ENCODE results near the gene FADS6.
A peak's percentile ranks its signal among the peaks of the same experiment; 100 is the strongest.

FADS6 gene

GRCh38 chr17:74925242-74925641 lies 31.8 kb upstream of the FADS6 start:
- H3K4me1 ChIP-seq (ENCODE audit: control insufficient read depth, low read depth, low read length): no peaks in the 10 kb centered on the region
- H2BK15ac ChIP-seq (replicated peaks; ENCODE audit: low read depth): no peak overlapping the region
- no peak overlapping the region for H2BK120ac ChIP-seq (ENCODE audit: low read depth, low read length)
- no CpG with 5 or more reads among the region's 3 CpGs for WGBS (ENCODE audit: extremely low coverage, insufficient coverage, low lambda C conversion rate)
- no peak overlapping the region for H2BK5ac ChIP-seq (ENCODE audit: low read length)
- no peak overlapping the region for H3K56ac ChIP-seq (ENCODE audit: low read length)
- H3K27me3 ChIP-seq (ENCODE audit: insufficient read depth, low read length, poor library complexity): peaks cover 32% of the 10 kb centered on the region
- no peak overlapping the region for H3K27ac ChIP-seq (ENCODE audit: low read depth, low read length)
- H2AK5ac ChIP-seq (ENCODE audit: low read length): no peak overlapping the region
- no peaks in the 10 kb centered on the region for H3K36me3 ChIP-seq (ENCODE audit: control insufficient read depth, insufficient read depth, low read length)
- no peaks in the 10 kb centered on the region for H3K79me1 ChIP-seq (ENCODE audit: low read length)
- H3K4me3 ChIP-seq (ENCODE audit: low read length): no peak overlapping the region
- no peak overlapping the region for H3K23ac ChIP-seq (ENCODE audit: low read length)
- H4K8ac ChIP-seq (ENCODE audit: low read depth, low read length): no peak overlapping the region
- H3K4ac ChIP-seq (ENCODE audit: low read depth, low read length): no peak overlapping the region
- no peak overlapping the region for H3K4me2 ChIP-seq (ENCODE audit: low read length)
- no peak overlapping the region for H3K18ac ChIP-seq (ENCODE audit: low read length)
- no peak overlapping the region for H3K9ac ChIP-seq (ENCODE audit: low read length)
- no peaks in the 10 kb centered on the region for H3K79me2 ChIP-seq (ENCODE audit: control insufficient read depth, insufficient read depth, low read length)
- H4K5ac ChIP-seq (ENCODE audit: low read length): no peak overlapping the region
- no peak for DNase-seq

GRCh38 chr17:74924250-74924948 lies 31.0 kb upstream of the FADS6 start, which contains the start of gene OTOP2:
TSS of gene OTOP2 (plus strand) at chr17:74924273. CDS start at chr17:74924633, 360 bp downstream.
- Histone ChIP-seq H3K79me2 (ENCODE audit: control insufficient read depth, insufficient read depth, low read length) (no peaks in the 10 kb centered on the region), H3K79me1 (ENCODE audit: low read length) (no peaks in the 10 kb centered on the region), H2BK5ac (ENCODE audit: low read length) (no peak within 1 kb of the TSS), H3K4ac (ENCODE audit: low read depth, low read length) (no peak within 1 kb of the TSS), H3K23ac (ENCODE audit: low read length) (peak within 1 kb of the TSS; percentile 89), H3K27ac (ENCODE audit: low read depth, low read length) (no peak within 1 kb of the TSS), H2BK120ac (ENCODE audit: low read depth, low read length) (no peak within 1 kb of the TSS), H4K5ac (ENCODE audit: low read length) (no peak within 1 kb of the TSS), H3K27me3 (ENCODE audit: insufficient read depth, low read length, poor library complexity) (peaks cover 32% of the 10 kb centered on the region), H2BK15ac (replicated peaks; ENCODE audit: low read depth) (no peak within 1 kb of the TSS), H3K18ac (ENCODE audit: low read length) (no peak within 1 kb of the TSS), H3K4me2 (ENCODE audit: low read length) (peak within 1 kb of the TSS; percentile 61), H3K4me3 (ENCODE audit: low read length) (no peak within 1 kb of the TSS), H3K9ac (ENCODE audit: low read length) (no peak within 1 kb of the TSS), H3K36me3 (ENCODE audit: control insufficient read depth, insufficient read depth, low read length) (no peaks in the 10 kb centered on the region), H3K4me1 (ENCODE audit: control insufficient read depth, low read depth, low read length) (no peaks in the 10 kb centered on the region), H4K8ac (ENCODE audit: low read depth, low read length) (no peak within 1 kb of the TSS), H3K56ac (ENCODE audit: low read length) (peak within 1 kb of the TSS; percentile 49), H2AK5ac (ENCODE audit: low read length) (no peak within 1 kb of the TSS)
- no CpG with 5 or more reads among the region's 54 CpGs for WGBS (ENCODE audit: extremely low coverage, insufficient coverage, low lambda C conversion rate)
- no peak for DNase-seq

- H3K4me1 ChIP-seq (ENCODE audit: control insufficient read depth, low read depth, low read length): no peaks in the 10 kb centered on the region
- H3K23ac ChIP-seq (ENCODE audit: low read length): no peak overlapping the region
- H3K79me2 ChIP-seq (ENCODE audit: control insufficient read depth, insufficient read depth, low read length): no peaks in the 10 kb centered on the region
- H2BK15ac ChIP-seq (replicated peaks; ENCODE audit: low read depth): no peak overlapping the region
- no peak overlapping the region for H4K8ac ChIP-seq (ENCODE audit: low read depth, low read length)
- H3K4me3 ChIP-seq (ENCODE audit: low read length): no peak overlapping the region
- DNase-seq: peak; percentile 37
- peak overlapping the region; percentile 61 for H3K4me2 ChIP-seq (ENCODE audit: low read length)
- no CpG with 5 or more reads among the region's 59 CpGs for WGBS (ENCODE audit: extremely low coverage, insufficient coverage, low lambda C conversion rate)
- no peak overlapping the region for H3K9ac ChIP-seq (ENCODE audit: low read length)
- H2BK120ac ChIP-seq (ENCODE audit: low read depth, low read length): no peak overlapping the region
- no peaks in the 10 kb centered on the region for H3K36me3 ChIP-seq (ENCODE audit: control insufficient read depth, insufficient read depth, low read length)
- peaks cover 32% of the 10 kb centered on the region for H3K27me3 ChIP-seq (ENCODE audit: insufficient read depth, low read length, poor library complexity)
- no peak overlapping the region for H2BK5ac ChIP-seq (ENCODE audit: low read length)
- H3K18ac ChIP-seq (ENCODE audit: low read length): no peak overlapping the region
- H3K4ac ChIP-seq (ENCODE audit: low read depth, low read length): no peak overlapping the region
- peak overlapping the region; percentile 49 for H3K56ac ChIP-seq (ENCODE audit: low read length)
- no peaks in the 10 kb centered on the region for H3K79me1 ChIP-seq (ENCODE audit: low read length)
- no peak overlapping the region for H4K5ac ChIP-seq (ENCODE audit: low read length)
- no peak overlapping the region for H2AK5ac ChIP-seq (ENCODE audit: low read length)
- H3K27ac ChIP-seq (ENCODE audit: low read depth, low read length): no peak overlapping the region
Measured at GRCh38 chr17:74923538-74924249, 30.3 kb upstream of the FADS6 start.

- Histone ChIP-seq H3K23ac (ENCODE audit: low read length) (no peak within 1 kb of the TSS), H3K4me2 (ENCODE audit: low read length) (peak within 1 kb of the TSS; percentile 61)
- DNase-seq: no peak
Measured at GRCh38 chr17:74922694-74923537, 29.5 kb upstream of the FADS6 start, which contains the start of gene USH1G. TSS of gene USH1G (minus strand) at chr17:74923255. CDS start at chr17:74923073, 182 bp downstream.

GRCh38 chr17:74922172-74922571 lies 28.7 kb upstream of the FADS6 start:
- Histone ChIP-seq H3K56ac (ENCODE audit: low read length) (no peak overlapping the region), H4K5ac (ENCODE audit: low read length) (no peak overlapping the region), H3K4me2 (ENCODE audit: low read length) (no peak overlapping the region), H3K4me1 (ENCODE audit: control insufficient read depth, low read depth, low read length) (no peaks in the 10 kb centered on the region), H3K27me3 (ENCODE audit: insufficient read depth, low read length, poor library complexity) (peaks cover 32% of the 10 kb centered on the region), H3K18ac (ENCODE audit: low read length) (no peak overlapping the region), H3K9ac (ENCODE audit: low read length) (no peak overlapping the region), H3K79me1 (ENCODE audit: low read length) (no peaks in the 10 kb centered on the region), H3K36me3 (ENCODE audit: control insufficient read depth, insufficient read depth, low read length) (no peaks in the 10 kb centered on the region), H3K4ac (ENCODE audit: low read depth, low read length) (no peak overlapping the region), H3K79me2 (ENCODE audit: control insufficient read depth, insufficient read depth, low read length) (no peaks in the 10 kb centered on the region), H3K27ac (ENCODE audit: low read depth, low read length) (no peak overlapping the region), H2AK5ac (ENCODE audit: low read length) (no peak overlapping the region), H3K4me3 (ENCODE audit: low read length) (no peak overlapping the region), H2BK120ac (ENCODE audit: low read depth, low read length) (no peak overlapping the region), H4K8ac (ENCODE audit: low read depth, low read length) (no peak overlapping the region), H3K23ac (ENCODE audit: low read length) (no peak overlapping the region), H2BK15ac (replicated peaks; ENCODE audit: low read depth) (no peak overlapping the region), H2BK5ac (ENCODE audit: low read length) (no peak overlapping the region)
- WGBS (ENCODE audit: extremely low coverage, insufficient coverage, low lambda C conversion rate): no CpG with 5 or more reads among the region's 6 CpGs
- no peak for DNase-seq

More at GRCh38 chr17:74922694-74923537, 29.5 kb upstream of the FADS6 start, which contains the start of gene USH1G:
- no peak within 1 kb of the TSS for H3K27ac ChIP-seq (ENCODE audit: low read depth, low read length)
- no CpG with 5 or more reads among the region's 57 CpGs for WGBS (ENCODE audit: extremely low coverage, insufficient coverage, low lambda C conversion rate)
- H4K8ac ChIP-seq (ENCODE audit: low read depth, low read length): no peak within 1 kb of the TSS
- peaks cover 32% of the 10 kb centered on the region for H3K27me3 ChIP-seq (ENCODE audit: insufficient read depth, low read length, poor library complexity)
- no peaks in the 10 kb centered on the region for H3K4me1 ChIP-seq (ENCODE audit: control insufficient read depth, low read depth, low read length)
- H3K79me2 ChIP-seq (ENCODE audit: control insufficient read depth, insufficient read depth, low read length): no peaks in the 10 kb centered on the region
- no peak within 1 kb of the TSS for H2BK5ac ChIP-seq (ENCODE audit: low read length)
- H3K4me3 ChIP-seq (ENCODE audit: low read length): no peak within 1 kb of the TSS
- no peak within 1 kb of the TSS for H2BK15ac ChIP-seq (replicated peaks; ENCODE audit: low read depth)
- no peak within 1 kb of the TSS for H2BK120ac ChIP-seq (ENCODE audit: low read depth, low read length)
- peak within 1 kb of the TSS; percentile 49 for H3K56ac ChIP-seq (ENCODE audit: low read length)
- H4K5ac ChIP-seq (ENCODE audit: low read length): no peak within 1 kb of the TSS
- no peaks in the 10 kb centered on the region for H3K79me1 ChIP-seq (ENCODE audit: low read length)
- peak within 1 kb of the TSS; percentile 29 for H3K9ac ChIP-seq (ENCODE audit: low read length)
- H2AK5ac ChIP-seq (ENCODE audit: low read length): no peak within 1 kb of the TSS
- no peak within 1 kb of the TSS for H3K18ac ChIP-seq (ENCODE audit: low read length)
- no peaks in the 10 kb centered on the region for H3K36me3 ChIP-seq (ENCODE audit: control insufficient read depth, insufficient read depth, low read length)
- H3K4ac ChIP-seq (ENCODE audit: low read depth, low read length): no peak within 1 kb of the TSS

Measured in mesendoderm (in vitro differentiated cells).